GM19351 (cell line): ENCODE measurements around the gene ZNF45.
"Not testable (repeated sequence)": the region's sequence is repeated elsewhere in the genome, so short reads cannot be mapped to it uniquely, and the experiment has no call there.

ENCODE experiments used
- ATAC-seq: cut with Tn5 transposase; IDR thresholded peaks from one replicate; pipeline ENCODE4 v1.9.1; 2021; ENCODE audit warnings: mild to moderate bottlenecking, moderate library complexity; ENCODE audit not compliant: unreplicated experiment

Gene ZNF45

DNA sequence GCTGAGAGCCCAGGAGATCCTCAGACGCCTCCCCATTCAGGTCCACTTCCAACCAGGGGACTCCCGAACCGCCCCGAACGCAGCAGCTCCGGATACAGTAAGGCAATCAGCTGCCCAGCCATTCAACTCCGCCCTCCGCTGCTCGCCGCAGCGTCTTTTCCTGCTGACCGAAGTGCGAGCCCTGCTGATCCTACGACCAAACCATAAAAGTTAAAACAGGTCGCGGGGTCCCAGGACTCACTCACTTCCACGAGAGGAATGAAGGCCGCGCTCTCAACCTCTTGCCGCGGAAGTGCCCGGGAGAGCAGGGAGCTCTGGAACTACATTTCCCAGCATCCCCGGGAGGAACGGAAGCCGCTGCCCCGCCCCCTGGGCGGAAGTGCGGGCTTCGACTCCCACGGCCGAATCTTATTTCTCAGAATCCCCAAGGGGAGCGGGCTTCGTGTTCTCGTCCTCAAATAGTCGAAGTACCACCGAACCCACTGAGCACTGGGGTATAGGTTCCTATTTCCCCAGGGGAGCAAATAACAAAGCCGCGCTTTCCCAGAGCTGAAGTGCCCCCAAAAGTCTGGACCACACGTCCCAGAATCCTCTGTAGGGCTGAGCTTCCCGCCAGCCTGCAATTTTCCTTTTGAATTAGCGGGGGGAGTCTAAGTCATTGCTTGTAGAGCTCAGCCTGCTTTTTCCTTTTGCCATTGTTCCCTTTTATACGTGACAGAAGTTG lies at the start of gene ZNF45:
TSS of gene ZNF45 (minus strand) at position 298 of the 724 bp plus-strand sequence. CDS start 13,097 bp downstream, outside the sequence.
- peak; percentile 98 for ATAC-seq

GRCh38 chr19:43984687-43985000 lies 49.6 kb upstream of the ZNF45 start:
- ATAC-seq: no peak

DNA sequence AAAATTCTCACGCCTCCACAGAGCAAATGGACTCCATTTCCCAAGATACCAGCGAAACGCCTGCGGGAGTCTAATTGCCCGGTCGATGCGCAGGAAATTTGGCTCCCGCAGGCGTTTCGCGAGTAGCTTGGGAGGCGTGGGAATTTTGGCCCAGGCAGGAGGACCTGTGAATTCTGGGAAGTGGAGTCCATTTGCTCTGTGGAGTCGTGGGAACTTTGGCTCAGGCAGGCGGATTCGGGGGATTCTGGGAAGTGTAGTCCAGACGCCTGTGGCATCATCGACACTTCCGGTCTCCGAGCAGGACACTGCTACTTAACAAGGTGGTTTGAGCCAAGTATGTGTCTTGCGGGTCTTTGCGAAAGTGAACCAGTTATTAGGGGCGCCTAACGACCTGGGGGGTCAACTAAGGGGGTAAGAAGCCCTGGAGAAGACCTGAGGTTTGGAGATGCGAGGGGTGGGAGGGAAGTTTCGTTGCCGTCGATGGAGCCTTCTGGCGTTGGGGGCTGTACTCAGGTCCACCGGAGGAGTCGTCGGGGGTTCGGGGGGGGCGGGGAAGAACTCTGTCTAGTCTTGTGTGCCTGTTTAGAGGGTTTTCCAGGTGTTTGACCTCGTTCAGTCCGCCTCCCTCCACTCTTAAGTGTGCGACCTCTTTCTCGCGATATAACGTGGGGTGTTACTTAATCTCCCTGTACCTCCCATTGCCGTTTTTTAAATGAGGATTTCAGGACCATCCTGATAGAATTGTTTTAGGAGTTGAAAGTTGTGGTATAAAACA lies 49.0 kb upstream of the ZNF45 start, which contains the start of gene ZNF155:
TSS of gene ZNF155 (plus strand) at position 277 of the 775 bp plus-strand sequence. CDS start 4,356 bp downstream, outside the sequence.
- ATAC-seq: peak; percentile 89

- ATAC-seq: peak; percentile 20
Observed at GRCh38 chr19:43983544-43983911, 48.4 kb upstream of the ZNF45 start.

GRCh38 chr19:43976732-43977131 lies 41.6 kb upstream of the ZNF45 start:
- ATAC-seq: no peak

DNA sequence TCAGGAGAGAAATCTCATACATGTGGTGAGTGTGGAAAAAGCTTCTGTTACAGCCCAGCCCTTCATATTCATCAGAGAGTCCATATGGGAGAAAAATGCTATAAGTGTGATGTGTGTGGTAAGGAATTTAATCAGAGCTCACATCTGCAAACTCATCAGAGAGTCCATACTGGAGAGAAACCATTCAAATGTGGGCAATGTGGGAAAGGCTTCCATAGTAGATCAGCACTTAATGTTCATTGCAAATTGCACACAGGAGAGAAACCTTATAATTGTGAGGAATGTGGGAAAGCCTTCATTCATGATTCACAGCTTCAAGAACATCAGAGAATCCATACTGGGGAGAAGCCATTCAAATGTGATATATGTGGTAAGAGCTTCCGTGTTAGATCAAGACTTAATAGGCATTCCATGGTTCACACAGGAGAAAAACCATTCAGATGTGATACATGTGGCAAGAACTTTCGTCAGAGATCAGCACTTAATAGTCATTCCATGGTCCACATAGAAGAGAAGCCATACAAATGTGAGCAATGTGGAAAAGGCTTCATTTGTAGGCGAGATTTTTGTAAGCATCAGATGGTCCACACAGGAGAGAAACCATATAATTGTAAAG lies 31.1 kb upstream of the ZNF45 start:
- ATAC-seq: no peak

DNA sequence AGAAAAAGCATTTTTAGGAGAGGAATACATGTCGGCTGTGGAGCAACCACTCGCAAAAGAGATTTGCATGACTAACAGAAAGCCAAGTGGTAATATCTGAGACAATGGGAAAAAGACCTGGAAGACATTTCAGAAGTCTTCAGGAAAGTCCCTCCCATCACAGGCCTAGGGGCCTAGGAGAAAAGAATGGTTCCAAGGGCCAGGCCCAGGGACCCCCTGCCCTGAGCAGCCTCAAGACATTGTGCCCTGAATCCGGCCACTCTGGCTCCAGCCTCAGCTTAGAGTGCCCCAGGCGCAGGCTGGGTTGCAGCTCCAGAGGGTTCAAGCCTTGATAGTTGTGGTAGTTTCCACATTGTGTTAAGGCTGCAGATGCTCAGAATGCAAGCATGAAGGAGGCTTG lies 25.3 kb upstream of the ZNF45 start:
- no peak for ATAC-seq

GRCh38 chr19:43957891-43958290 lies 22.8 kb upstream of the ZNF45 start:
- ATAC-seq: no peak

- ATAC-seq: no peak
Observed at GRCh38 chr19:43956827-43957226, 21.7 kb upstream of the ZNF45 start.

DNA sequence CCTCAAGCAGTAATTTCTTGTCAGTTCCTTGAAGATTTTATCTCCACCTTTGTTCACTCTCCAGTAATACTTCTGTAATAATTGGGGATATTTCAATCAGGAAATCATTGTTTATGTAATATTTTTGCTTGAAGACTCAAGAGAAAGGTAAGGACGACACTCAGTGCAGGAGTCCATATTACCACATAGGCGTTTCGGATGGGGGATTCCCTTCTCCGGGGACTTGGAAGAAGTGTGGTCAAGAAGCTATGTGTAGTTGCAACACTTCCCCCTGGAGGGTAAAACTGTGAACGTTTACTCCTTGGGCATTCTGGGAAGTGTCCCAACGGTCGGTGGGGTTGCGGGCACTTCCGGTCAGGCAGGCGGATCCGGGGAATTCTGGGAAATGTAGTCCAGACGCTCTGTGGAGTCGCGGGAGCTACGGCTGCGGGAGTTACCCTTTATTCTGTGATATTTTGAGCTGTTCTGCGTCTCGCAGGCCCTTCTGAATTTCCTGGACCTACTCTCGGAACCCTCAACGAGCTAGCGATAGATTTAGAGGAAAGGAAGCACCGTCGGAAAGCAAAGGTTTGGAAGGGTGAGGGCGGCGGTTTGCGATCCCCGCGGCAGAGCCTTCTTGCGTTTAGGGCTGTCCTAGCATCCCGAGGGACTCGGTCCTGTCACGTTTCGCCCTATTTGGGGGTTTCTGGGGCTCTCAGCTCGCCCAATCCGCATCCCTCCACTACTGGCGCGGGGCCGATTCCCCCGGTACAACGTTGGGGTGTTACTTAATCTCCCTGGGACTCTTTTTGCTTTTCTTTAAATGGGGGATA lies 16.0 kb upstream of the ZNF45 start, which contains the start of gene ZNF221:
TSS of gene ZNF221 (plus strand) at position 395 of the 812 bp plus-strand sequence. CDS start 11,499 bp downstream, outside the sequence.
- peak; percentile 78 for ATAC-seq

DNA sequence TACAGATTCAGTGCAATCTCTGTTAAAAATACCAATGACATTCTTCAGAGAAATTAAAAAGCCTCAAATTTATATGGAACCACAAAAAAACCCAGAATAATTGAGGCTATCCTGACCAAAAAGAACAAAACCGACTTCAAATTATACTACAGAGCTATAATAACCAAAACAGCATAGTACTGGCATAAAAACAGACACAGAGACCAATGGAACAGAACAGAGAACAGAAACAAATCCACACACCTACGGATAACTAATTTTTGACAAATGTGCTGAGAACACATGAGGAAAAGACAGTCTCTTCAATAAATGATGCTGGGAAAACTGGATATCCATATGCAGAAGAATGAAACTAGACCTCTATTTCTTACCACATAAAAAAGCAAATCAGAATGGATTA lies 14.7 kb upstream of the ZNF45 start:
- not testable (repeated sequence) for ATAC-seq

DNA sequence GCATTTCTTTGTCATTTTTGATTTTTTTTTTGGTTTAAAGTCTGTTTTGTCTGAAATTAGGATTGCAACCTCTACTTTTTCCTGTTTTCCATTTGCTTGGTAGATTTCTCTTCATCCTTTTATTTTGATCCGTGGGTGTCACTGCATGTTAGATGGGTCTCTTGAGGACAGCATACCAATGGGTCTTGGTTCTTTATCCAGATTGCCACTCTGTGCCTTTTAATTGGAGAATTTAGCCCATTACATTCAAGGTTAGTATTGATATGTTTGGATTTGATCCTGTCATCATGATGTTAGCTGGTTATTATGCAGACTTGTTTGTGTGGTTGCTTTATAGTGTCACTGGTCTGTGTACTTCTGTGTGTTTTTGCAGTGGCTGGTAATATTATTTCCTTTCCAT lies 12.3 kb upstream of the ZNF45 start:
- ATAC-seq: not testable (repeated sequence)

GRCh38 chr19:43941209-43941608 lies 6.1 kb upstream of the ZNF45 start:
- ATAC-seq: no peak

GRCh38 chr19:43940719-43941118 lies 5.6 kb upstream of the ZNF45 start:
- no peak for ATAC-seq

DNA sequence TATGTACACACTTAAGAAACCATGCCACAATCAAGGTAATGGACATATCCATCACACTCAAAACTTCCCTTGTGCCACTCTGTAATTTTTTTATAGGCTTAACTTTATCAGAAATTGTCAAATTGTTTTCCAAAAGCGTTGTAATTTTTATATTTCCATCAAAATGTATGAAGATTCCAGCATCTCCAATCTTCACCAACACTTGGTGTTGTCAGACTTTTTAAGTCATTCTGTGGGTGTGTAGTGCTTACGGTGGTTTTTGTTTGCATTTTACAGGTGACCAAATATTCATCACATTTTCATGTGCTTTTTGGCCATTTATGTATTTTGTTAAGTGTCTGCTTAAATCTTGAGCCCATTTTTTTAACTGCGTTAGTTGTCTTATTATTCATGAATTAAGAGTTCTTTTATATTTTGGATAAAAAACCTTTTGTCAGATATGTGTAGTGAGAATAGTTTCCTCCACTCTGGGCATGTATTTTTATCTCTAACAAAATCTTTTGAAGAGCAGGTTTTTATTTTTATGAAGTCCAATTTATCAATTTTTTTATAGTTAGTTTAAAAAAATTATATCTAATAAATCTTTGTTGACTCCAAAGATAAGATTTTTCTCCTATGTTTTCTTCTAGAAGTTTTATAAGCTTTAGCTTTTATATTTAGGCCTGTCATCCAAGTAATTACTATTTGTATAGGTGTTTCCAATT lies 4.6 kb upstream of the ZNF45 start:
- ATAC-seq: no peak

DNA sequence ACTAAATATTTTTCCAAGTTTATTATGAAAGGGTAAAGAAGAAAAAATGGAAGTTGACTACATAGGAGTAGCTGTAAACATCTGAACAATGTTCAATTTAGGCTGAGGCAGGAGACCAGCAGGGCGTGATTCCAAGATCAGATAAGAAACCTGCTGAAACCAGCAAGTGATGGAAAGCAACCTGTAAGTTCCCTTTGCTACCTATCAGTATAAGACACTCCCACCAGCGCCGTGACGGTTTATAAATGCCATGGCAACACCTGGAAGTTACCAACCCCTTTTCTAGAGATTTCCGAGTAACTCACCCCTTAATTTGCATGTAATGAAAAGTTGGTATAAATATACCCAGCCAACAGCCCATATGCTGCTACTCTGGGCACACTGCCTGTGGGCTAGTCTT lies 1.1 kb upstream of the ZNF45 start:
- ATAC-seq: no peak

- ATAC-seq: no peak
Observed at GRCh38 chr19:43934055-43934984, 762 bp downstream of the ZNF45 start.

- ATAC-seq: no peak
Observed at GRCh38 chr19:43928820-43929219, 6.3 kb downstream of the ZNF45 start.

DNA sequence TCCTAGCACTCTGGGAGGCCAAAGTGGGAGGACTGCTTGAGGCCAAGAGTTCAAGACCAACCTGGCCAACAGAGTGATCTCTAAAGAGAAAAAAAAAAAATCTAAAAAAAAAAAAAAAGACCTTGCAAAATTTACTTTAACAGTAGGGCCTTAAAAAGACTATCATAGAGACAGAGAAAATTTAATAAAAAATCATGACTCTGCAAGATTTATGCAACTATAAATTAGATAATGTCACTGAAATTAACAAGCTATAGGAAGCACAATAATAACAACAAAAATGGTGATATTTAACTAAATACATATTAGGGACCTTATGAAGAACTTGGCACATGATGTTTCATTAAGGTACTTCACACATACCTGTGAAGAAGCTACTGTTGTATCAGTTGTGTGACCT lies 11.2 kb downstream of the ZNF45 start:
- no peak for ATAC-seq
